T-cell (primary cell): ENCODE measurements around the gene UFSP2. TPM values are rescaled to one million over a fixed set of nuclear protein-coding genes. Genes with fewer than 3 reads are reported as not detected.
"Not testable (repeated sequence)": the region's sequence is repeated elsewhere in the genome, so short reads cannot be mapped to it uniquely, and the experiment has no call there.

ENCODE experiments used
- ATAC-seq, 4 experiments: fragments of 200-7000 bp in 3 of 4; fragments of 150-1000 bp in 1 of 4; cut with Tn5 transposase; replicated peaks in 1 of 4; 1 replicate in 3 of 4; 2 replicates in 1 of 4; pipeline ENCODE4 v1.10.0; 2021; ENCODE audit warnings: moderate library complexity in 3 of 4, mild to moderate bottlenecking in 2 of 4, moderate number of reproducible peaks in 1 of 4
- CTCF ChIA-PET, 2 donors: fragments of 300-600 bp; sonication (Branson Sonifier 250); formaldehyde crosslinking; loops; one replicate each; lab custom pipeline; 2022; ENCODE audit warnings: antibody characterized with exemption in 2 of 2; lab: Charles Lee
- POLR2A ChIA-PET, 2 donors: fragments of 300-600 bp; sonication (Branson Sonifier 250); formaldehyde crosslinking; loops; one replicate each; lab custom pipeline; 2022; ENCODE audit warnings: antibody characterized with exemption in 2 of 2; lab: Charles Lee
- DNase-seq, 35 experiments: peaks; one replicate each; pipeline versions ENCODE4 v3.0.0 to v3.0.0-alpha.2; 2013 to 2023
- H3K27ac ChIP-seq: one replicate; pipeline ENCODE4 v1.5.1; 2013; ENCODE audit warnings: low read length
- H3K27me3 ChIP-seq, 2 experiments: replicated peaks in 1 of 2; 1 replicate in 1 of 2; 2 replicates in 1 of 2; pipeline versions ENCODE4 v1.6.1 to v1.7.0; 2013; ENCODE audit warnings: low read length in 1 of 2, mixed read lengths in 1 of 2; ENCODE audit not compliant: control insufficient read depth in 2 of 2, insufficient read depth in 2 of 2; ENCODE audit errors: extremely low read depth in 1 of 2
- H3K36me3 ChIP-seq, 2 donors: 1 replicate in 1 of 2; 2 replicates in 1 of 2; pipeline versions ENCODE4 v1.6.1 to v1.7.0; 2013; ENCODE audit warnings: low read length in 1 of 2; ENCODE audit not compliant: control insufficient read depth in 2 of 2, insufficient read depth in 1 of 2; ENCODE audit errors: extremely low read depth in 1 of 2
- H3K4me1 ChIP-seq, 2 experiments: 1 replicate in 1 of 2; 2 replicates in 1 of 2; pipeline versions ENCODE4 v1.6.1 to v1.7.0; 2013; ENCODE audit warnings: low read length in 2 of 2, mixed read lengths in 1 of 2; ENCODE audit not compliant: insufficient read depth in 2 of 2, control insufficient read depth in 1 of 2; ENCODE audit errors: extremely low read depth in 1 of 2
- H3K4me3 ChIP-seq, 2 donors: 1 replicate in 1 of 2; 2 replicates in 1 of 2; pipeline versions ENCODE4 v1.5.1 to v1.7.0; 2013; ENCODE audit warnings: mild to moderate bottlenecking in 2 of 2, low read length in 1 of 2, moderate library complexity in 1 of 2; ENCODE audit not compliant: control insufficient read depth in 1 of 2; ENCODE audit errors: extremely low read depth in 1 of 2
- H3K9me3 ChIP-seq: 2 replicates; pipeline ENCODE4 v1.7.0; 2013
- H3K27ac Mint-ChIP-seq, 2 donors: one replicate each; pipeline ENCODE4 v1.8.0; 2020 to 2021; ENCODE audit warnings: mild to moderate bottlenecking in 2 of 2, mixed read lengths in 2 of 2
- H3K27me3 Mint-ChIP-seq, 2 donors: one replicate each; pipeline ENCODE4 v1.8.0; 2021 to 2022; ENCODE audit warnings: mixed read lengths in 2 of 2
- H3K36me3 Mint-ChIP-seq: one replicate; pipeline ENCODE4 v1.8.0; 2021; ENCODE audit warnings: mixed read lengths
- H3K4me1 Mint-ChIP-seq, 3 donors: one replicate each; pipeline ENCODE4 v1.8.0; 2020 to 2022; ENCODE audit warnings: mixed read lengths in 3 of 3, mild to moderate bottlenecking in 1 of 3
- H3K4me3 Mint-ChIP-seq, 3 donors: one replicate each; pipeline ENCODE4 v1.8.0; 2020 to 2022; ENCODE audit warnings: mild to moderate bottlenecking in 3 of 3, mixed read lengths in 3 of 3, moderate library complexity in 3 of 3
- H3K9me3 Mint-ChIP-seq, 3 donors: one replicate each; pipeline ENCODE4 v1.8.0; 2020 to 2022; ENCODE audit warnings: mixed read lengths in 3 of 3
- WGBS: methylation state at CpG from one replicate; pipeline ENCODE4 v1.1.5; 2013; ENCODE audit warnings: missing lambda C conversion rate; ENCODE audit not compliant: insufficient coverage; 5-methylcytosine and 5-hydroxymethylcytosine counted together
- total RNA-seq, 35 experiments: library from RNA in 6 of 35; stranded (reverse) in 6 of 35; fragments of 120-200 nt in 1 of 35; gene quantifications; one replicate each; pipeline versions ENCODE4 v1.2.1 to v1.2.4 and lab custom pipeline; 2013 to 2026

UFSP2 gene
- total RNA-seq, 5 donors from 2014 or later (not counting 1 experiment from before 2014, with no cell fraction given) = 13.9 to 30.1 (median 20.3) TPM

DNA sequence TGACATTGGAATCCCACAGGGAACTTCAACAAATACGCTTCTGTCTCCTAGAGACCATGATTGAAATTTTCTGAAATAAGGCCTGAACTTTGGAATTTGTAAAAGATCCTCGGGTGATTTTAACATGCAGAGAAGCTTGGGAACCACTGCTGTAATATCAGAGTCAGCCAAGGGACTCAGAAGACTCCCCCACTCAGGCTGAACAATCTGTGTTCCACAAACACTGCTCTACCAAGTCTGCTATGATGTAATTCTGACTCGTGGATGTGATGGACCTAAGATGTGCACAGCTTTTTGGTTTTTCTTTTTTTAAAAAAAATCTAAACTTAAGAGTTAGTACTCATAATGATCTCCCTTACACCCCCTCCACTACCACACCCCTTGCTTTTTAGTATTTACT is 56.0 kb downstream of the UFSP2 start:
- Histone ChIP-seq H3K4me3 (no peak overlapping the region), H3K36me3 (peaks cover 0 to 3% of the 10 kb centered on the region in 2 donors), H3K4me1 (no peaks in the 10 kb centered on the region), H3K27ac (no peak overlapping the region), H3K9me3 (no peaks in the 10 kb centered on the region), H3K27me3 (no peaks in the 10 kb centered on the region)
- Mint-ChIP-seq H3K9me3 (no peaks in the 10 kb centered on the region), H3K27me3 (no peaks in the 10 kb centered on the region), H3K36me3 (peaks cover 14% of the 10 kb centered on the region), H3K4me3 (no peak overlapping the region), H3K27ac (no peak overlapping the region), H3K4me1 (no peaks in the 10 kb centered on the region)
- POLR2A ChIA-PET = no interaction called here
- DNase-seq (no peak), ATAC-seq (no peak)
- CTCF ChIA-PET = no interaction called here
- WGBS = 100% methylated on average over 2 of the region's 3 CpGs

DNA sequence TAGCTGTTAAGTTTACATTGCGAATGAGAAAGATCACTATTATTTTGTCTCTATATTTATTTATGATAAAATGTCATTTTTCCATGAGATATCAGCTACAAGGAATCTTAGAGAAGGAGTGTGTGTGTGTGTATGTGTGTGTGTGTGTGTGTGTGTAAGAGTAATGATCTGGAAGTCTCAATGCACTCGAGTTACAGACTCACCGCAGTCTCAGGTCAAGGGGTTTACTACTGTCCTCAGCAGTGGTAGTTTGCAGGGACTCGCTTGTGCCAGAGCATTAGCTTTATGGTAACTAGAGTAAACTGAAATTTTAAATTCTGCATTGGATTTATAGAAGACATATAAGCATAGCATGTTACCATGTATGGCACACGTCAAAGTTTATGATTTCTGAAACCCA is 60.9 kb downstream of the UFSP2 start:
- DNase-seq = no peak
- POLR2A ChIA-PET = no interaction called here
- Mint-ChIP-seq H3K4me3 (no peak overlapping the region), H3K27me3 (no peaks in the 10 kb centered on the region), H3K27ac (no peak overlapping the region), H3K36me3 (peaks cover 16% of the 10 kb centered on the region), H3K9me3 (no peaks in the 10 kb centered on the region), H3K4me1 (no peaks in the 10 kb centered on the region)
- CTCF ChIA-PET = interaction anchor here in 1 of 2 donors (0.5 kb wide), 1 partner anchor 23 kb away, joined by 3 read pairs; no protein-coding TSS in a partner anchor
- WGBS = 95% methylated on average over 3 of the region's 5 CpGs
- Histone ChIP-seq H3K27me3 (no peaks in the 10 kb centered on the region), H3K4me3 (no peak overlapping the region), H3K9me3 (no peaks in the 10 kb centered on the region), H3K36me3 (peaks cover 3 to 4% of the 10 kb centered on the region in 2 donors), H3K4me1 (no peaks in the 10 kb centered on the region), H3K27ac (no peak overlapping the region)
- no peak for ATAC-seq

DNA sequence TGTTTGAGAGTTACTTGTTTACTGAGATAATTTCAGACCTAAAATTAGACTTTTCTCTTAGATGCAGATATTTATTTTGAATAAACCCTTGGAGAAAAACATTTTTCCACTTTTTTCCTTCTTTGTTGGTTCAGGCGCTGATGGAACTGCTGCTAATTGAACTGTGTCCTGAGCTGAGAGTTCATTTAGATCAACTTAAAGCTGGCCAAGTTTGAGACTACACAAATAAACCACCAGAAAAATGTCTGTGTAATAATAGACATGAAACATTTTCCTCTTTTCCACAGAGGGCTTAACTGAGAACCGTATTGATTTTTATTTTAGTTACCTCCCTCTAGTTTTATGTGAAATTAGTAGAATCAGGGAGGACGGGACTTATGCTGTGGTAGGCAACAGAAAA is 62.5 kb downstream of the UFSP2 start:
- WGBS = no CpG with 5 or more reads among the region's 3 CpGs
- Mint-ChIP-seq H3K9me3 (no peaks in the 10 kb centered on the region), H3K27me3 (no peaks in the 10 kb centered on the region), H3K27ac (no peak overlapping the region), H3K4me3 (no peak overlapping the region), H3K4me1 (no peaks in the 10 kb centered on the region), H3K36me3 (peaks cover 18% of the 10 kb centered on the region)
- Histone ChIP-seq H3K36me3 (peaks cover 5 to 6% of the 10 kb centered on the region in 2 donors), H3K4me3 (no peak overlapping the region), H3K4me1 (no peaks in the 10 kb centered on the region), H3K27me3 (no peaks in the 10 kb centered on the region), H3K27ac (no peak overlapping the region), H3K9me3 (no peaks in the 10 kb centered on the region)
- CTCF ChIA-PET = no interaction called here
- POLR2A ChIA-PET = no interaction called here
- DNase-seq = no peak
- no peak for ATAC-seq

DNA sequence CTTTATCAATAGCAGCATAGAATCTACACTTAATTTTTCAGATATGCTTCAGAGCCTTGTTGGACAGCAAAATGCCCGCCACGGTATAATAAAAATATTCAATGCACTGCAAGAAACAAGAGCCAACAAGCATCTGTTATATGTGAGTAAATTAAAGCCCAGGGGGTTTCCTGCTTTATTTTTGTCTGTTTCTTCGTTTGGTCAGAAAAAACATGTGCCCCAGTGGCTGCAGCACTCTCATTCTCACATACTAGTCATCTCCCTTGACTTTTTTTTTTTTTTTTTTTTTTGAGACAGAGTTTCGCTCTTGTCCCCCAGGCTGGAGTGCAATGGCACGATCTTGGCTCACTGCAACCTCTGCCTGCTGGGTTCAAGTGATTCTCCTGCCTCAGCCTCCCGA is 63.2 kb downstream of the UFSP2 start:
- not testable (repeated sequence) for H3K4me1 ChIP-seq, H3K4me3 ChIP-seq, ATAC-seq, H3K9me3 Mint-ChIP-seq, H3K27me3 Mint-ChIP-seq, H3K4me3 Mint-ChIP-seq, H3K4me1 Mint-ChIP-seq, H3K9me3 ChIP-seq, H3K27ac ChIP-seq, H3K27ac Mint-ChIP-seq, H3K27me3 ChIP-seq, DNase-seq
- peaks cover 23% of the 10 kb centered on the region for H3K36me3 Mint-ChIP-seq
- POLR2A ChIA-PET = interaction anchor here in 1 of 2 donors (0.6 kb wide), 1 partner anchor 14 kb away, joined by 3 read pairs; no protein-coding TSS in a partner anchor
- no CpG with 5 or more reads among the region's 6 CpGs for WGBS
- peaks cover 6 to 11% of the 10 kb centered on the region in 2 donors for H3K36me3 ChIP-seq
- CTCF ChIA-PET = interaction anchor here (0.5 kb wide), 2 partner anchors 69 to 113 kb away, joined by 4 to 6 read pairs; no protein-coding TSS in a partner anchor

DNA sequence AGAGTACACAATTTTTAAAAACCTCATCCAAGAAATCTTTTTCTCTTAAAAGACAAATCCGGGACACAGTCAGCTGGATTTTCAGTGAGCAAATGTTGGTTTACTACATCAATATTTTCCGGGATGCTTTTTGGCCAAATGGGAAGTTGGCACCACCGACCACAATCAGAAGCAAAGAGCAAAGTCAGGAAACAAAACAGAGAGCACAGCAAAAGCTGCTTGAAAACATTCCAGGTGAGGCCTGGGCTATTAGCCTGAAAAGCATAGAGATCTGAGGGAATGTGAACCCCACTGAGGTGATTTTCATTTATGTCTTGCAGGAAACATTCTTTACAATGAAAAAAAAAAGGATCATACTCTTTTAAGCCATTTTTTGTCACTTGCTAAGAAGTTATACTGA is 63.9 kb downstream of the UFSP2 start:
- ATAC-seq (no peak), DNase-seq (no peak)
- Histone ChIP-seq H3K4me1 (no peaks in the 10 kb centered on the region), H3K27me3 (no peaks in the 10 kb centered on the region), H3K4me3 (no peak overlapping the region), H3K9me3 (no peaks in the 10 kb centered on the region), H3K36me3 (peaks cover 6 to 16% of the 10 kb centered on the region in 2 donors), H3K27ac (no peak overlapping the region)
- 100% methylated on average over 2 of the region's 3 CpGs for WGBS
- peaks cover 30% of the 10 kb centered on the region for H3K36me3 Mint-ChIP-seq
- H3K9me3 Mint-ChIP-seq = no peaks in the 10 kb centered on the region
- no peaks in the 10 kb centered on the region for H3K27me3 Mint-ChIP-seq
- H3K4me3 Mint-ChIP-seq = no peak overlapping the region
- H3K4me1 Mint-ChIP-seq = no peaks in the 10 kb centered on the region
- no peak overlapping the region for H3K27ac Mint-ChIP-seq
- CTCF ChIA-PET = no interaction called here
- POLR2A ChIA-PET = no interaction called here

DNA sequence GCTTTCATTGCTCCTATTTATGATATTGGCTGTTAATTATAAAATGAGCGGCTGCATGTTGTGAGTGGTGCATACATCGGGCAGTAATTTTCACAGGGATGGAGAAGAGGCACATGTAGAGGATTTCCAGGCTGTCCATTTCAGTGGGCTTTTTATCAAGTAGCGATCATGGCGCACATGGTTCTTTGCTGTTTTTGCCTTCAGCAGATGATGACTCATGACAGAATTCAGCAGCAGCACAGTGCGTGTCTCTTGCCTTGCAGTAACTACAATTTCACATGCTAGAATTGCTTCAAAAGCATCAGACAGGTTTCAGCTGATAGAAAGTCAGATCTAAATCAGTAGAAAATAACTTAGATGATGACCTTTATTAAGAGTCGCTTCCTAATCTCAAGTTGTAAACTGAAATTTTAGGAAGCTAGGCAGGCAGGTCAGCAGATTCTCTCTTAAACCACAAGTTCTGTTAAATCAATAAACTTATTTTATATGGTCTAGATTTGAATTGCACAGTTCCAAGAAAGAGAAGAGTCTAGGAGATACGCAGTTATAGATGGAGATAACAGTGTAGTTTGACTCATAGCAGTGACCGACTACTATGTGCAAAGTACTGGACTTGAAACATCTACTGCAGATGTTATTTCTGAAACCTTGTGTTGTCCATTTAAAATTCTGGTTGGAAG is 65.9 kb downstream of the UFSP2 start:
- DNase-seq = no peak

More for the DNA sequence above, 65.9 kb downstream of the UFSP2 start:
- Histone ChIP-seq H3K27ac (no peak overlapping the region), H3K4me1 (no peaks in the 10 kb centered on the region), H3K36me3 (peaks cover 6 to 16% of the 10 kb centered on the region in 2 donors), H3K27me3 (no peaks in the 10 kb centered on the region), H3K9me3 (no peaks in the 10 kb centered on the region), H3K4me3 (no peak overlapping the region)
- no peak for ATAC-seq
- Mint-ChIP-seq H3K4me1 (no peaks in the 10 kb centered on the region), H3K36me3 (peaks cover 31% of the 10 kb centered on the region), H3K27me3 (no peaks in the 10 kb centered on the region), H3K9me3 (no peaks in the 10 kb centered on the region), H3K4me3 (no peak overlapping the region), H3K27ac (no peak overlapping the region)
- CTCF ChIA-PET = no interaction called here
- 100% methylated on average over 7 of the region's 8 CpGs for WGBS
- POLR2A ChIA-PET = no interaction called here
